K562 (cell line): Measurements from ENCODE around the gene GABRD. TPM values are rescaled to one million over a fixed set of nuclear protein-coding genes. Genes with fewer than 3 reads are reported as not detected.
A peak's percentile ranks its signal among the peaks of the same experiment; 100 is the strongest.

Experiments used
- DDX20 ChIP-seq: fragments of 450-650 bp; IDR thresholded peaks from 2 replicates; pipeline ENCODE4 v1.6.1; 2016; ENCODE audit warnings: missing genetic modification characterization, low read depth, mild to moderate bottlenecking, missing compliant biosample characterization, moderate library complexity
- EP300 ChIP-seq: IDR thresholded peaks from 2 replicates; pipeline ENCODE4 v1.6.1; 2012; ENCODE audit warnings: low read length, improper control_type of control experiment
- GTF2E2 ChIP-seq: fragments of 200-800 bp; sonication (Bioruptor generic); IDR thresholded peaks from 2 replicates; pipeline ENCODE4 v1.6.1; 2016; ENCODE audit warnings: missing genetic modification characterization, missing compliant biosample characterization
- HINFP ChIP-seq: fragments of 450-650 bp; conservative IDR thresholded peaks from 2 replicates; pipeline ENCODE4 v1.6.1; 2016; ENCODE audit warnings: missing genetic modification characterization, low read depth, mild to moderate bottlenecking, control low read depth, missing compliant biosample characterization
- MGA ChIP-seq: fragments of 450-650 bp; IDR thresholded peaks from 2 replicates; pipeline ENCODE4 v1.6.1; 2016; ENCODE audit warnings: mild to moderate bottlenecking, moderate library complexity
- MTA2 ChIP-seq: fragments of 450-650 bp; IDR thresholded peaks from 2 replicates; pipeline ENCODE4 v1.6.1; 2016; ENCODE audit warnings: low read depth
- RBM25 ChIP-seq: fragments of 200-400 bp; formaldehyde crosslinking; IDR thresholded peaks from 2 replicates; pipeline ENCODE4 v1.6.1; 2018; ENCODE audit warnings: low read length, low read depth, moderate library complexity; ENCODE audit not compliant: severe bottlenecking
- RBM34 ChIP-seq: fragments of 200-400 bp; formaldehyde crosslinking; IDR thresholded peaks from 2 replicates; pipeline ENCODE4 v1.6.1; 2018; ENCODE audit warnings: low read length, borderline replicate concordance; ENCODE audit not compliant: insufficient read depth
- SAP30 ChIP-seq: fragments of 200-600 bp; sonication (generic); IDR thresholded peaks from 2 replicates; pipeline ENCODE4 v1.6.1; 2012; ENCODE audit warnings: borderline replicate concordance, low read depth, mild to moderate bottlenecking, moderate library complexity, low read length, control low read depth, inconsistent platforms; ENCODE audit not compliant: insufficient read depth, poor library complexity, severe bottlenecking
- TCF7 ChIP-seq: sonication (generic); IDR thresholded peaks from 2 replicates; pipeline ENCODE4 v1.6.1; 2016; ENCODE audit warnings: antibody characterized with exemption, borderline replicate concordance
- polyA plus RNA-seq, 8 experiments: library from polyadenylated mRNA; depleted of rRNA in 4 of 8; stranded (reverse) in 5 of 8; unstranded in 3 of 8; fragments of >200 nt; fragmentation: Nextera tagmentation in 2 of 8; fragmentation: Illumina TruSeq in 1 of 8; extraction: Ambion mirVana in 2 of 8; extraction: Trizol in 1 of 8; gene quantifications; 2 replicates each; pipeline versions ENCODE4 v1.2.1 to v1.2.3, GENCODE V29; 2011 to 2014; ENCODE audit warnings: inconsistent platforms in 1 of 8, missing spikeins in 1 of 8
- total RNA-seq, 7 experiments: library from RNA; depleted of rRNA in 6 of 7; stranded (reverse); fragments of >200 nt in 6 of 7; fragmentation: Illumina TruSeq in 2 of 7; extraction: Trizol in 2 of 7; gene quantifications; 2 replicates each; pipeline versions ENCODE4 v1.2.1 to v1.2.3, GENCODE V29; 2011 to 2021; ENCODE audit warnings: low replicate concordance in 1 of 7

The GABRD gene
- total and polyA plus RNA-seq, 9 of the 15 experiments (the other 6 are each of a cell fraction or from before 2014, with no cell fraction given) = 0.07 TPM; not detected in 8

GRCh38 chr1:2001773-2002411 is 17.3 kb upstream of the GABRD start (continued):
- TF ChIP-seq SAP30 = no peak
- TF ChIP-seq MGA = peak; percentile 82
- no peak for TF ChIP-seq HINFP (tag)
- no peak for TF ChIP-seq GTF2E2 (tag)
- no peak for TF ChIP-seq TCF7
- TF ChIP-seq RBM34 = no peak
- TF ChIP-seq EP300 = peak; percentile 44; the same call in 1 of the 2 replicates
- no peak for TF ChIP-seq DDX20
- no peak for TF ChIP-seq MTA2
- TF ChIP-seq RBM25 = no peak
